Endometrium (tissue), 2 donors: ENCODE results near the gene GAS2L1.
"Not testable (repeated sequence)": the region's sequence is repeated elsewhere in the genome, so short reads cannot be mapped to it uniquely, and the experiment has no call there.

Experiments used
- FAIRE-seq: peaks from 2 replicates; lab custom pipeline; 2012; peaks lifted over from hg19 to GRCh38; lab: Jason Lieb, UNC
- donor health status: control.
- donor health status: control.

GAS2L1 gene

GRCh38 chr22:29342577-29343312 lies 36.3 kb downstream of the GAS2L1 start:
- no peak for FAIRE-seq

- no peak for FAIRE-seq
Measured at GRCh38 chr22:29343313-29343805, 36.9 kb downstream of the GAS2L1 start.

GRCh38 chr22:29344137-29344536 lies 37.7 kb downstream of the GAS2L1 start:
- FAIRE-seq: no peak

- FAIRE-seq: not testable (repeated sequence)
Measured at GRCh38 chr22:29344889-29345288, 38.4 kb downstream of the GAS2L1 start.

- FAIRE-seq: no peak
Measured at GRCh38 chr22:29345932-29346331, 39.5 kb downstream of the GAS2L1 start.

- FAIRE-seq: no peak
Measured at GRCh38 chr22:29346659-29347058, 40.2 kb downstream of the GAS2L1 start.

GRCh38 chr22:29348041-29348440 lies 41.6 kb downstream of the GAS2L1 start:
- FAIRE-seq: no peak

GRCh38 chr22:29348956-29349355 lies 42.5 kb downstream of the GAS2L1 start:
- FAIRE-seq: no peak

GRCh38 chr22:29351042-29351441 lies 44.6 kb downstream of the GAS2L1 start:
- no peak for FAIRE-seq

GRCh38 chr22:29351891-29352290 lies 45.4 kb downstream of the GAS2L1 start:
- FAIRE-seq: no peak

- FAIRE-seq: no peak
Measured at GRCh38 chr22:29352778-29353177, 46.3 kb downstream of the GAS2L1 start.

- FAIRE-seq: no peak
Measured at GRCh38 chr22:29353286-29353685, 46.8 kb downstream of the GAS2L1 start.

- no peak for FAIRE-seq
Measured at GRCh38 chr22:29353860-29354259, 47.4 kb downstream of the GAS2L1 start.

- FAIRE-seq: not testable (repeated sequence)
Measured at GRCh38 chr22:29357193-29357890, 50.9 kb downstream of the GAS2L1 start.

- no peak for FAIRE-seq
Measured at GRCh38 chr22:29359469-29359868, 53.0 kb downstream of the GAS2L1 start.
